Measurements from ENCODE around the gene RBM17. TPM values are rescaled to one million over a fixed set of nuclear protein-coding genes. Genes with fewer than 3 reads are reported as not detected.

Gene RBM17
- total RNA-seq, 1 experiment from 2014 or later, result 160 TPM

DNA sequence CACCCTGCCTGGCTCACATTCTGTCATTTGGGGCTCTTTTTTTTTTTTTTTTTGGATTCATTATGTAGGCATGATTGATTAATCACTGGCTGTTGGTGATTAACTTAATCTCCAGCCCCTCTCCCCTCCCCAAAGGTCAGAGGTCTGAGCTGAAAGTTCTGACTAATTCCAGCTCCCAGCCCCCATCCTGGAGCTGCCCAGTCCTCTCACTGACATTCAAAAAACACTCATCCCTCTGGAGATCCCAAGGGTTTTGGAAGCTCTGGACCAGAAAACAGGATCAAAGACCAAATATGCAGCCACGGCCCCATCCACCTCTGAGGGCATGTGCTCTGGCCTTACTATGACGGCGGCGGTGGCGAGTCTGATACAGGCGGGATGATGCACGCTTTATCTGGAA, 53.8 kb downstream of the RBM17 start:
- H3K4me3 Mint-ChIP-seq, result no peak overlapping the region
- no peak for DNase-seq (ENCODE audit: low spot score)
- no peak for ATAC-seq
- CTCF ChIA-PET, result interaction anchor here (0.7 to 1.4 kb wide), 2 partner anchors 9 kb away, joined by 3 to 4 read pairs; no protein-coding TSS in a partner anchor
- H3K9me3 Mint-ChIP-seq, result no peaks in the 10 kb centered on the region
- POLR2A ChIA-PET, result no interaction called here
- H3K27ac Mint-ChIP-seq, result no peak overlapping the region
- peaks cover 33% of the 10 kb centered on the region for H3K4me1 Mint-ChIP-seq
- peaks cover 26% of the 10 kb centered on the region for H3K27me3 Mint-ChIP-seq (ENCODE audit: low read depth)
- TF ChIP-seq, protein P1, sequence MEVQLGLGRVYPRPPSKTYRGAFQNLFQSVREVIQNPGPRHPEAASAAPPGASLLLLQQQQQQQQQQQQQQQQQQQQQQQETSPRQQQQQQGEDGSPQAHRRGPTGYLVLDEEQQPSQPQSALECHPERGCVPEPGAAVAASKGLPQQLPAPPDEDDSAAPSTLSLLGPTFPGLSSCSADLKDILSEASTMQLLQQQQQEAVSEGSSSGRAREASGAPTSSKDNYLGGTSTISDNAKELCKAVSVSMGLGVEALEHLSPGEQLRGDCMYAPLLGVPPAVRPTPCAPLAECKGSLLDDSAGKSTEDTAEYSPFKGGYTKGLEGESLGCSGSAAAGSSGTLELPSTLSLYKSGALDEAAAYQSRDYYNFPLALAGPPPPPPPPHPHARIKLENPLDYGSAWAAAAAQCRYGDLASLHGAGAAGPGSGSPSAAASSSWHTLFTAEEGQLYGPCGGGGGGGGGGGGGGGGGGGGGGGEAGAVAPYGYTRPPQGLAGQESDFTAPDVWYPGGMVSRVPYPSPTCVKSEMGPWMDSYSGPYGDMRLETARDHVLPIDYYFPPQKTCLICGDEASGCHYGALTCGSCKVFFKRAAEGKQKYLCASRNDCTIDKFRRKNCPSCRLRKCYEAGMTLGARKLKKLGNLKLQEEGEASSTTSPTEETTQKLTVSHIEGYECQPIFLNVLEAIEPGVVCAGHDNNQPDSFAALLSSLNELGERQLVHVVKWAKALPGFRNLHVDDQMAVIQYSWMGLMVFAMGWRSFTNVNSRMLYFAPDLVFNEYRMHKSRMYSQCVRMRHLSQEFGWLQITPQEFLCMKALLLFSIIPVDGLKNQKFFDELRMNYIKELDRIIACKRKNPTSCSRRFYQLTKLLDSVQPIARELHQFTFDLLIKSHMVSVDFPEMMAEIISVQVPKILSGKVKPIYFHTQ (CRISPR knock-in tag; IDR thresholded peaks at IDR 0.05), result no peak
- TF ChIP-seq, protein P2, sequence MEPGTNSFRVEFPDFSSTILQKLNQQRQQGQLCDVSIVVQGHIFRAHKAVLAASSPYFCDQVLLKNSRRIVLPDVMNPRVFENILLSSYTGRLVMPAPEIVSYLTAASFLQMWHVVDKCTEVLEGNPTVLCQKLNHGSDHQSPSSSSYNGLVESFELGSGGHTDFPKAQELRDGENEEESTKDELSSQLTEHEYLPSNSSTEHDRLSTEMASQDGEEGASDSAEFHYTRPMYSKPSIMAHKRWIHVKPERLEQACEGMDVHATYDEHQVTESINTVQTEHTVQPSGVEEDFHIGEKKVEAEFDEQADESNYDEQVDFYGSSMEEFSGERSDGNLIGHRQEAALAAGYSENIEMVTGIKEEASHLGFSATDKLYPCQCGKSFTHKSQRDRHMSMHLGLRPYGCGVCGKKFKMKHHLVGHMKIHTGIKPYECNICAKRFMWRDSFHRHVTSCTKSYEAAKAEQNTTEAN (CRISPR knock-in tag; IDR thresholded peaks at IDR 0.05), result no peak
- no peak for TF ChIP-seq RELA (CRISPR knock-in tag; IDR thresholded peaks at IDR 0.05; ENCODE audit: borderline replicate concordance)
- TF ChIP-seq, protein P3, sequence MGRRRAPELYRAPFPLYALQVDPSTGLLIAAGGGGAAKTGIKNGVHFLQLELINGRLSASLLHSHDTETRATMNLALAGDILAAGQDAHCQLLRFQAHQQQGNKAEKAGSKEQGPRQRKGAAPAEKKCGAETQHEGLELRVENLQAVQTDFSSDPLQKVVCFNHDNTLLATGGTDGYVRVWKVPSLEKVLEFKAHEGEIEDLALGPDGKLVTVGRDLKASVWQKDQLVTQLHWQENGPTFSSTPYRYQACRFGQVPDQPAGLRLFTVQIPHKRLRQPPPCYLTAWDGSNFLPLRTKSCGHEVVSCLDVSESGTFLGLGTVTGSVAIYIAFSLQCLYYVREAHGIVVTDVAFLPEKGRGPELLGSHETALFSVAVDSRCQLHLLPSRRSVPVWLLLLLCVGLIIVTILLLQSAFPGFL (CRISPR knock-in tag; IDR thresholded peaks at IDR 0.05; ENCODE audit: borderline replicate concordance), result no peak
- TF ChIP-seq, protein P4, sequence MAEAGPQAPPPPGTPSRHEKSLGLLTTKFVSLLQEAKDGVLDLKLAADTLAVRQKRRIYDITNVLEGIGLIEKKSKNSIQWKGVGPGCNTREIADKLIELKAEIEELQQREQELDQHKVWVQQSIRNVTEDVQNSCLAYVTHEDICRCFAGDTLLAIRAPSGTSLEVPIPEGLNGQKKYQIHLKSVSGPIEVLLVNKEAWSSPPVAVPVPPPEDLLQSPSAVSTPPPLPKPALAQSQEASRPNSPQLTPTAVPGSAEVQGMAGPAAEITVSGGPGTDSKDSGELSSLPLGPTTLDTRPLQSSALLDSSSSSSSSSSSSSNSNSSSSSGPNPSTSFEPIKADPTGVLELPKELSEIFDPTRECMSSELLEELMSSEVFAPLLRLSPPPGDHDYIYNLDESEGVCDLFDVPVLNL (CRISPR knock-in tag; IDR thresholded peaks at IDR 0.05; ENCODE audit: borderline replicate concordance, low read depth), result no peak
- TF ChIP-seq, protein P5, sequence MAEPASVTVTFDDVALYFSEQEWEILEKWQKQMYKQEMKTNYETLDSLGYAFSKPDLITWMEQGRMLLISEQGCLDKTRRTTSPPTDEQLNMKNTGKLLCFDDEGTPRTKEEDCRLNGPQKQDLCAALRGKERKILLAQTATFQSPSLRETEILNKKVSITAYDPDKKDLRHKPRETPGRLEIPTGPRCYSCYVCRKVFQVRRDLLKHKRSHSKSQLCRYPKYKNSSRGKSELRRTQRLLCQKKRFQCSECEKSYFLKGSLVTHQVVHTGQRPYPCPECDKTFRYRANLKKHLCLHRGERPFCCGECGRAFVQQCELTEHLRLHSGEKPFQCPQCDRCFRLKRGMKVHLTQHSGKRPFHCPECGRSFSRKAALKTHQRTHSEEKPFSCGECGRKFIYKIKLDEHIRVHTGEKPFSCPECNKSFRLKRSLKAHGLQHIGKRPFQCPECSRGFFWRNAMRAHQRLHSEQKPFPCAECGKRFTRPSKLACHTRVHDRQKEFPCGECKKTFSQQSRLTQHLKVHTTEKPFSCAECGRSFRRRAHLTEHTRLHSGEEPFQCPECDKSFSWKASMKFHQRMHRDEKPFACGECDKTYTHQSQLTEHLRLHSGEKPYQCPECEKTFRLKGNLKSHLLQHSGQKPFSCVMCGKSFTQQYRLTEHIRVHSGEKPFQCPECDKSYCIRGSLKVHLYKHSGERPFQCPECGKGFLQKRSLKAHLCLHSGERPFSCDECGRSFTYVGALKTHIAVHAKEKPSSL (CRISPR knock-in tag; conservative IDR thresholded peaks at IDR 0.05), result no peak
- no peak for TF ChIP-seq GTF2I (CRISPR knock-in tag; conservative IDR thresholded peaks at IDR 0.05)
- TF ChIP-seq ZNF423 (CRISPR knock-in tag; IDR thresholded peaks at IDR 0.05), result no peak
- TF ChIP-seq FOXP1 (CRISPR knock-in tag; IDR thresholded peaks at IDR 0.05; ENCODE audit: borderline replicate concordance), result no peak
- TF ChIP-seq, protein P6, sequence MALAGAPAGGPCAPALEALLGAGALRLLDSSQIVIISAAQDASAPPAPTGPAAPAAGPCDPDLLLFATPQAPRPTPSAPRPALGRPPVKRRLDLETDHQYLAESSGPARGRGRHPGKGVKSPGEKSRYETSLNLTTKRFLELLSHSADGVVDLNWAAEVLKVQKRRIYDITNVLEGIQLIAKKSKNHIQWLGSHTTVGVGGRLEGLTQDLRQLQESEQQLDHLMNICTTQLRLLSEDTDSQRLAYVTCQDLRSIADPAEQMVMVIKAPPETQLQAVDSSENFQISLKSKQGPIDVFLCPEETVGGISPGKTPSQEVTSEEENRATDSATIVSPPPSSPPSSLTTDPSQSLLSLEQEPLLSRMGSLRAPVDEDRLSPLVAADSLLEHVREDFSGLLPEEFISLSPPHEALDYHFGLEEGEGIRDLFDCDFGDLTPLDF (CRISPR knock-in tag; IDR thresholded peaks at IDR 0.05), result no peak
- TF ChIP-seq ZNF263 (CRISPR knock-in tag; IDR thresholded peaks at IDR 0.05; ENCODE audit: low read depth), result no peak
- TF ChIP-seq, protein P7, sequence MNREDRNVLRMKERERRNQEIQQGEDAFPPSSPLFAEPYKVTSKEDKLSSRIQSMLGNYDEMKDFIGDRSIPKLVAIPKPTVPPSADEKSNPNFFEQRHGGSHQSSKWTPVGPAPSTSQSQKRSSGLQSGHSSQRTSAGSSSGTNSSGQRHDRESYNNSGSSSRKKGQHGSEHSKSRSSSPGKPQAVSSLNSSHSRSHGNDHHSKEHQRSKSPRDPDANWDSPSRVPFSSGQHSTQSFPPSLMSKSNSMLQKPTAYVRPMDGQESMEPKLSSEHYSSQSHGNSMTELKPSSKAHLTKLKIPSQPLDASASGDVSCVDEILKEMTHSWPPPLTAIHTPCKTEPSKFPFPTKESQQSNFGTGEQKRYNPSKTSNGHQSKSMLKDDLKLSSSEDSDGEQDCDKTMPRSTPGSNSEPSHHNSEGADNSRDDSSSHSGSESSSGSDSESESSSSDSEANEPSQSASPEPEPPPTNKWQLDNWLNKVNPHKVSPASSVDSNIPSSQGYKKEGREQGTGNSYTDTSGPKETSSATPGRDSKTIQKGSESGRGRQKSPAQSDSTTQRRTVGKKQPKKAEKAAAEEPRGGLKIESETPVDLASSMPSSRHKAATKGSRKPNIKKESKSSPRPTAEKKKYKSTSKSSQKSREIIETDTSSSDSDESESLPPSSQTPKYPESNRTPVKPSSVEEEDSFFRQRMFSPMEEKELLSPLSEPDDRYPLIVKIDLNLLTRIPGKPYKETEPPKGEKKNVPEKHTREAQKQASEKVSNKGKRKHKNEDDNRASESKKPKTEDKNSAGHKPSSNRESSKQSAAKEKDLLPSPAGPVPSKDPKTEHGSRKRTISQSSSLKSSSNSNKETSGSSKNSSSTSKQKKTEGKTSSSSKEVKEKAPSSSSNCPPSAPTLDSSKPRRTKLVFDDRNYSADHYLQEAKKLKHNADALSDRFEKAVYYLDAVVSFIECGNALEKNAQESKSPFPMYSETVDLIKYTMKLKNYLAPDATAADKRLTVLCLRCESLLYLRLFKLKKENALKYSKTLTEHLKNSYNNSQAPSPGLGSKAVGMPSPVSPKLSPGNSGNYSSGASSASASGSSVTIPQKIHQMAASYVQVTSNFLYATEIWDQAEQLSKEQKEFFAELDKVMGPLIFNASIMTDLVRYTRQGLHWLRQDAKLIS (CRISPR knock-in tag; IDR thresholded peaks at IDR 0.05; ENCODE audit: borderline replicate concordance), result no peak
- no peak for TF ChIP-seq SOX15 (CRISPR knock-in tag; IDR thresholded peaks at IDR 0.05)
- TF ChIP-seq NFATC4 (CRISPR knock-in tag; IDR thresholded peaks at IDR 0.05), result no peak
- TF ChIP-seq NR1H2 (CRISPR knock-in tag; IDR thresholded peaks at IDR 0.05), result no peak
- no peak for TF ChIP-seq TCF7 (CRISPR knock-in tag; IDR thresholded peaks at IDR 0.05; ENCODE audit: low read depth)
- H3K36me3 Mint-ChIP-seq, result no peaks in the 10 kb centered on the region
